Endothelial cell of umbilical vein (primary cell): ENCODE data around the gene UNC5A. TPM values are rescaled to one million over a fixed set of nuclear protein-coding genes. Genes with fewer than 3 reads are reported as not detected.

Experiments
- BruUV-seq: library from RNA; stranded (reverse); fragments of 400-500 nt; replicated peaks from 2 replicates; lab custom pipeline; 2021; lab: Mats Ljungman, UMichigan
- CTCF ChIA-PET: fragments of 300-600, 350-600 bp; sonication (Branson Sonifier 250); formaldehyde crosslinking; loops from one replicate; lab custom pipeline; 2021; ENCODE audit warnings: antibody characterized with exemption, inconsistent platforms; lab: Charles Lee
- POLR2A ChIA-PET: fragments of 300-600, 350-600 bp; sonication (Branson Sonifier 250); formaldehyde crosslinking; loops from one replicate; lab custom pipeline; 2021; ENCODE audit warnings: antibody characterized with exemption, inconsistent platforms; lab: Charles Lee
- DNase-seq: peaks from one replicate; pipeline ENCODE4 v3.0.0-alpha.2; 2011; ENCODE audit warnings: low read depth, low spot score
- FAIRE-seq: peaks from 2 replicates; lab custom pipeline; 2011; peaks lifted over from hg19 to GRCh38; lab: Jason Lieb, UNC
- H2AFZ ChIP-seq: 2 replicates; pipeline ENCODE4 v1.6.0; 2012; ENCODE audit warnings: low read depth, low read length, control low read depth, inconsistent platforms
- H3K27ac ChIP-seq: 2 replicates; pipeline ENCODE4 v1.5.1; 2011; ENCODE audit warnings: low read depth, mild to moderate bottlenecking, control low read depth, low read length, moderate library complexity; ENCODE audit not compliant: insufficient read depth
- H3K27me3 ChIP-seq, 2 experiments: 2 replicates each; pipeline versions ENCODE4 v1.6.0 to v1.6.1; 2011; ENCODE audit warnings: low read length in 2 of 2, mixed read lengths in 1 of 2; ENCODE audit not compliant: control insufficient read depth in 2 of 2, insufficient read depth in 2 of 2
- H3K36me3 ChIP-seq, 2 experiments: 2 replicates in 1 of 2; 3 replicates in 1 of 2; pipeline ENCODE4 v1.5.1; 2011; ENCODE audit warnings: low read length in 2 of 2, mild to moderate bottlenecking in 1 of 2, moderate library complexity in 1 of 2; ENCODE audit not compliant: control insufficient read depth in 2 of 2, insufficient read depth in 2 of 2; ENCODE audit errors: extremely low read depth in 1 of 2
- H3K4me1 ChIP-seq: 3 replicates; pipeline ENCODE4 v1.5.1; 2011; ENCODE audit warnings: mild to moderate bottlenecking, low read length; ENCODE audit not compliant: control insufficient read depth, insufficient read depth; ENCODE audit errors: extremely low read depth
- H3K4me2 ChIP-seq: 2 replicates; pipeline ENCODE4 v1.6.1; 2011; ENCODE audit warnings: low read length, control low read depth, mixed read lengths; ENCODE audit not compliant: insufficient read depth
- H3K4me3 ChIP-seq, 3 experiments: fragments of 200-600 bp in 1 of 3; sonication (generic), shearing (Covaris generic) in 1 of 3; replicated peaks in 1 of 3; 2 replicates each; pipeline ENCODE4 v1.5.1; 2011 to 2016; ENCODE audit warnings: control low read depth in 3 of 3, low read length in 3 of 3, mild to moderate bottlenecking in 2 of 3, inconsistent platforms in 1 of 3, low read depth in 1 of 3, moderate library complexity in 1 of 3; ENCODE audit not compliant: insufficient read depth in 1 of 3
- H3K79me2 ChIP-seq: 2 replicates; pipeline ENCODE4 v1.6.0; 2012; ENCODE audit warnings: low read length, inconsistent platforms; ENCODE audit not compliant: control insufficient read depth, insufficient read depth
- H3K9ac ChIP-seq: replicated peaks from 2 replicates; pipeline ENCODE3; 2011; ENCODE audit warnings: low read length, control low read depth; ENCODE audit not compliant: insufficient read depth; ENCODE audit errors: extremely low read depth
- H3K9me1 ChIP-seq: replicated peaks from 3 replicates; pipeline ENCODE4 v1.6.0; 2011; ENCODE audit warnings: mild to moderate bottlenecking, low read length; ENCODE audit not compliant: control insufficient read depth, insufficient read depth; ENCODE audit errors: extremely low read depth
- H3K9me3 ChIP-seq: replicated peaks from 2 replicates; pipeline ENCODE4 v1.5.1; 2012; ENCODE audit warnings: low read length, inconsistent platforms; ENCODE audit not compliant: control insufficient read depth, insufficient read depth
- H4K20me1 ChIP-seq: replicated peaks from 2 replicates; pipeline ENCODE3; 2011; ENCODE audit warnings: mild to moderate bottlenecking, low read length; ENCODE audit not compliant: control insufficient read depth, insufficient read depth; ENCODE audit errors: extremely low read depth
- CTCF ChIP-seq, 2 donors: IDR thresholded peaks; 1 replicate in 1 of 2; 2 replicates in 1 of 2; pipeline ENCODE4 v1.5.1; 2011; ENCODE audit warnings: low read length in 2 of 2, mild to moderate bottlenecking in 2 of 2, moderate library complexity in 2 of 2, control low read depth in 1 of 2, inconsistent platforms in 1 of 2, low read depth in 1 of 2; ENCODE audit not compliant: insufficient read depth in 1 of 2; ENCODE audit errors: extremely low read depth in 1 of 2
- EZH2 ChIP-seq: IDR thresholded peaks from 2 replicates; pipeline ENCODE4 v1.6.1; 2012; ENCODE audit warnings: borderline replicate concordance, low read depth, mild to moderate bottlenecking, moderate library complexity, low read length, inconsistent platforms; ENCODE audit not compliant: severe bottlenecking
- FOS ChIP-seq: IDR thresholded peaks from 2 replicates; pipeline ENCODE4 v1.6.1; 2011; ENCODE audit warnings: mild to moderate bottlenecking, low read length, moderate library complexity, borderline replicate concordance; ENCODE audit not compliant: insufficient read depth
- GATA2 ChIP-seq: IDR thresholded peaks from 2 replicates; pipeline ENCODE4 v1.7.0; 2011; ENCODE audit warnings: low read depth, mild to moderate bottlenecking, moderate library complexity, mixed read lengths, low read length; ENCODE audit not compliant: insufficient read length, insufficient read depth
- JUN ChIP-seq: IDR thresholded peaks from 2 replicates; pipeline ENCODE4 v1.6.1; 2011; ENCODE audit warnings: borderline replicate concordance, low read depth; ENCODE audit not compliant: insufficient read length, insufficient read depth
- MAX ChIP-seq: IDR thresholded peaks from 2 replicates; pipeline ENCODE4 v1.6.1; 2011; ENCODE audit not compliant: insufficient read depth, insufficient read length
- MYC ChIP-seq: IDR thresholded peaks from one replicate; pipeline ENCODE4 v1.6.1; 2011; ENCODE audit warnings: mild to moderate bottlenecking, low read depth, low read length
- POLR2A ChIP-seq: IDR thresholded peaks from 2 replicates; pipeline ENCODE4 v1.6.1; 2012; ENCODE audit warnings: low read depth, mild to moderate bottlenecking, control low read depth, low read length
- POLR2AphosphoS5 ChIP-seq: IDR thresholded peaks from 2 replicates; pipeline ENCODE4 v1.6.1; 2012; ENCODE audit warnings: low read depth, mild to moderate bottlenecking, control low read depth, low read length, moderate library complexity; ENCODE audit not compliant: insufficient read depth
- dilution Hi-C: fragments of 300-500 bp; cut with MboI; formaldehyde crosslinking; loops from one replicate; pipeline ENCODE4 v1.15.0; 2019; ENCODE audit warnings: low sequenced_read_pairs; ENCODE audit not compliant: extremely low pct_ligation_motif_present
- intact Hi-C: fragments of 100-400 bp; cut with micrococcal nuclease; formaldehyde crosslinking; loops from one replicate; pipeline ENCODE4 v1.10.0; 2022
- polyA plus RNA-seq, 4 experiments: library from polyadenylated mRNA; depleted of rRNA in 3 of 4; stranded (reverse) in 3 of 4; unstranded in 1 of 4; fragments of >200 nt; gene quantifications; 2 replicates each; pipeline versions ENCODE4 v1.2.1 to v1.2.3, GENCODE V29; 2011 to 2012; ENCODE audit warnings: missing spikeins in 1 of 4
- total RNA-seq: library from RNA; stranded (reverse); gene quantifications from 2 replicates; pipeline ENCODE4 v1.2.3, GENCODE V29; 2021

UNC5A gene
- total and polyA plus RNA-seq, 2 donors (not counting 3 experiments of a cell fraction or from before 2014, with no cell fraction given), result 0.08 to 0.22 TPM

GRCh38 chr5:176873541-176874172 is 63.3 kb downstream of the UNC5A start:
- ChIA-PET CTCF (interaction anchor here (1.1 to 3.5 kb wide), 3 partner anchors 19 to 213 kb away, joined by 3 to 12 read pairs (median 3); no protein-coding TSS in a partner anchor), POLR2A (no interaction called here)
- H3K4me1 ChIP-seq, result no peaks in the 10 kb centered on the region
- DNase-seq, result no peak
- no peaks in the 10 kb centered on the region for H3K9me1 ChIP-seq
- no peaks in the 10 kb centered on the region for H3K79me2 ChIP-seq
- dilution Hi-C loops, result no loop called here
- BruUV-seq, result no TSS peak
- no peak for FAIRE-seq
- no peak overlapping the region for H3K4me2 ChIP-seq
- H3K27me3 ChIP-seq, result no peaks in the 10 kb centered on the region
- no peak for TF ChIP-seq MYC
- TF ChIP-seq POLR2A, result no peak
- TF ChIP-seq JUN, result no peak
- TF ChIP-seq MAX, result no peak
- no peak for TF ChIP-seq FOS
- no peak for TF ChIP-seq GATA2
- TF ChIP-seq EZH2, result no peak
- no peak for TF ChIP-seq POLR2AphosphoS5
- no peak for TF ChIP-seq CTCF (IDR thresholded peaks at IDR 0.05; ENCODE audit: extremely low read depth in 1 of 2, insufficient read depth in 1 of 2, low read depth in 1 of 2, low read length in 2 of 2)
- no peak overlapping the region for H3K27ac ChIP-seq
- H3K9me3 ChIP-seq, result no peaks in the 10 kb centered on the region
- no peak overlapping the region for H3K4me3 ChIP-seq
- no peak overlapping the region for H2AFZ ChIP-seq
- intact Hi-C loops, result no loop called here
- H3K36me3 ChIP-seq, result no peaks in the 10 kb centered on the region
- H4K20me1 ChIP-seq, result no peaks in the 10 kb centered on the region
- H3K9ac ChIP-seq, result no peak overlapping the region
